ENCODE measurements around the gene PCMT1. TPM values are rescaled to one million over a fixed set of nuclear protein-coding genes. Genes with fewer than 3 reads are reported as not detected.

Gene PCMT1
- total and polyA plus RNA-seq, 2 of the 13 experiments (the other 11 are each of a cell fraction or from before 2014, with no cell fraction given): 112 to 169 TPM

DNA sequence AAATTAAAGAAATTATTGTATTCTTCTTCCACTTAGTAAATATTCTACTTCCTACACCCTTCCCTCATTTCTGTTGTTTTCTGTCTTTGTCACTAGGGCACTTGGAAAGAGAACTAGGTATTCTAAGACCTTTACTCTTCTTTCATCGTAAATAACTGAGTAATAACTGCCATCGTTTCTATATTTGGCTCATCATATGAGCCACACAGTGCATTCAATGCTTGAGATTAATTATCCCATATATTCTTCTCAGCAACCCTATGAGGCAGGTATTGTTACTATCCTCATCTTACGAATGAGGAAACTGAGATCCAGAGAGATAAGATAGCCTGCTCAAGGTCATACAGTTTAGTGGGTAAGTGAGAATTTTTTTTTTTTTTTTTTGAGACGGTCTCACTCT lies 75.8 kb downstream of the PCMT1 start:
- Histone ChIP-seq H3K9ac (ENCODE audit: insufficient read depth, low read depth, low read length) (no peak overlapping the region), H3K4me2 (ENCODE audit: low read depth, low read length) (no peak overlapping the region), H4K20me1 (ENCODE audit: insufficient read depth, low read length) (no peaks in the 10 kb centered on the region), H3K36me3 (replicated peaks in 1 of 2; ENCODE audit: control insufficient read depth in 1 of 2, insufficient read depth in 2 of 2, low read length in 2 of 2) (peaks cover 0 to 20% of the 10 kb centered on the region in 2 experiments; a peak in 4 of 5 replicates), H3K4me1 (ENCODE audit: insufficient read depth, low read length) (peaks cover 6% of the 10 kb centered on the region), H3K27ac (ENCODE audit: extremely low read length, insufficient read depth, low read length) (no peak overlapping the region), H2AFZ (ENCODE audit: low read length) (no peak overlapping the region), H3K9me3 (ENCODE audit: low read length) (no peaks in the 10 kb centered on the region), H3K79me2 (ENCODE audit: insufficient read depth, low read length) (no peaks in the 10 kb centered on the region), H3K4me3 (replicated peaks in 1 of 3; ENCODE audit: insufficient read depth in 1 of 3, low read depth in 2 of 3, low read length in 3 of 3) (no peak overlapping the region), H3K27me3 (ENCODE audit: control insufficient read depth in 1 of 2, insufficient read depth in 2 of 2, low read length in 2 of 2) (no peaks in the 10 kb centered on the region)
- no TSS peak for BruUV-seq (replicated peaks)
- in situ Hi-C loops (cut with HindIII; ENCODE audit: extremely low pct_ligation_motif_present, low pct_unique_long_range_greater_than_20kb): no loop called here
- WGBS (ENCODE audit: low lambda C conversion rate): 94% methylated on average over 4 of the region's 4 CpGs
- no peak for FAIRE-seq
- intact Hi-C loops (cut with micrococcal nuclease; ENCODE audit: unreplicated experiment): no loop called here
- no peak for DNase-seq (ENCODE audit: low spot score)
- CTCF ChIA-PET (ENCODE audit: low intra/inter-chr PET ratio, low total read pairs): no interaction called here
- POLR2A ChIA-PET: no interaction called here
- no peak for ATAC-seq
- TF ChIP-seq IKZF1 (IDR thresholded peaks at IDR 0.05) (no peak), MIER3 (CRISPR knock-in tag; IDR thresholded peaks at IDR 0.05; ENCODE audit: borderline replicate concordance) (no peak), RFX5 (IDR thresholded peaks at IDR 0.05; ENCODE audit: low read depth, low read length) (no peak), SIX4 (CRISPR knock-in tag; IDR thresholded peaks at IDR 0.05) (no peak), ARNT (IDR thresholded peaks at IDR 0.05) (no peak), RXRB (CRISPR knock-in tag; IDR thresholded peaks at IDR 0.05; ENCODE audit: borderline replicate concordance) (no peak), THYN1 (CRISPR knock-in tag; IDR thresholded peaks at IDR 0.05; ENCODE audit: borderline replicate concordance, low read depth) (no peak), MED1 (CRISPR knock-in tag; IDR thresholded peaks at IDR 0.05) (no peak), HDAC1 (CRISPR knock-in tag; IDR thresholded peaks at IDR 0.05) (no peak), CC2D1A (CRISPR knock-in tag; IDR thresholded peaks at IDR 0.05) (no peak), NFRKB (IDR thresholded peaks at IDR 0.05) (no peak)
- TF ChIP-seq, protein P1, sequence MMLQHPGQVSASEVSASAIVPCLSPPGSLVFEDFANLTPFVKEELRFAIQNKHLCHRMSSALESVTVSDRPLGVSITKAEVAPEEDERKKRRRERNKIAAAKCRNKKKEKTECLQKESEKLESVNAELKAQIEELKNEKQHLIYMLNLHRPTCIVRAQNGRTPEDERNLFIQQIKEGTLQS (CRISPR knock-in tag; IDR thresholded peaks at IDR 0.05): no peak
- TF ChIP-seq, protein P2, sequence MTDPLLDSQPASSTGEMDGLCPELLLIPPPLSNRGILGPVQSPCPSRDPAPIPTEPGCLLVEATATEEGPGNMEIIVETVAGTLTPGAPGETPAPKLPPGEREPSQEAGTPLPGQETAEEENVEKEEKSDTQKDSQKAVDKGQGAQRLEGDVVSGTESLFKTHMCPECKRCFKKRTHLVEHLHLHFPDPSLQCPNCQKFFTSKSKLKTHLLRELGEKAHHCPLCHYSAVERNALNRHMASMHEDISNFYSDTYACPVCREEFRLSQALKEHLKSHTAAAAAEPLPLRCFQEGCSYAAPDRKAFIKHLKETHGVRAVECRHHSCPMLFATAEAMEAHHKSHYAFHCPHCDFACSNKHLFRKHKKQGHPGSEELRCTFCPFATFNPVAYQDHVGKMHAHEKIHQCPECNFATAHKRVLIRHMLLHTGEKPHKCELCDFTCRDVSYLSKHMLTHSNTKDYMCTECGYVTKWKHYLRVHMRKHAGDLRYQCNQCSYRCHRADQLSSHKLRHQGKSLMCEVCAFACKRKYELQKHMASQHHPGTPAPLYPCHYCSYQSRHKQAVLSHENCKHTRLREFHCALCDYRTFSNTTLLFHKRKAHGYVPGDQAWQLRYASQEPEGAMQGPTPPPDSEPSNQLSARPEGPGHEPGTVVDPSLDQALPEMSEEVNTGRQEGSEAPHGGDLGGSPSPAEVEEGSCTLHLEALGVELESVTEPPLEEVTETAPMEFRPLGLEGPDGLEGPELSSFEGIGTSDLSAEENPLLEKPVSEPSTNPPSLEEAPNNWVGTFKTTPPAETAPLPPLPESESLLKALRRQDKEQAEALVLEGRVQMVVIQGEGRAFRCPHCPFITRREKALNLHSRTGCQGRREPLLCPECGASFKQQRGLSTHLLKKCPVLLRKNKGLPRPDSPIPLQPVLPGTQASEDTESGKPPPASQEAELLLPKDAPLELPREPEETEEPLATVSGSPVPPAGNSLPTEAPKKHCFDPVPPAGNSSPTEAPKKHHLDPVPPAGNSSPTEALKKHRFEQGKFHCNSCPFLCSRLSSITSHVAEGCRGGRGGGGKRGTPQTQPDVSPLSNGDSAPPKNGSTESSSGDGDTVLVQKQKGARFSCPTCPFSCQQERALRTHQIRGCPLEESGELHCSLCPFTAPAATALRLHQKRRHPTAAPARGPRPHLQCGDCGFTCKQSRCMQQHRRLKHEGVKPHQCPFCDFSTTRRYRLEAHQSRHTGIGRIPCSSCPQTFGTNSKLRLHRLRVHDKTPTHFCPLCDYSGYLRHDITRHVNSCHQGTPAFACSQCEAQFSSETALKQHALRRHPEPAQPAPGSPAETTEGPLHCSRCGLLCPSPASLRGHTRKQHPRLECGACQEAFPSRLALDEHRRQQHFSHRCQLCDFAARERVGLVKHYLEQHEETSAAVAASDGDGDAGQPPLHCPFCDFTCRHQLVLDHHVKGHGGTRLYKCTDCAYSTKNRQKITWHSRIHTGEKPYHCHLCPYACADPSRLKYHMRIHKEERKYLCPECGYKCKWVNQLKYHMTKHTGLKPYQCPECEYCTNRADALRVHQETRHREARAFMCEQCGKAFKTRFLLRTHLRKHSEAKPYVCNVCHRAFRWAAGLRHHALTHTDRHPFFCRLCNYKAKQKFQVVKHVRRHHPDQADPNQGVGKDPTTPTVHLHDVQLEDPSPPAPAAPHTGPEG (CRISPR knock-in tag; IDR thresholded peaks at IDR 0.05): no peak
- TF ChIP-seq, protein P3, sequence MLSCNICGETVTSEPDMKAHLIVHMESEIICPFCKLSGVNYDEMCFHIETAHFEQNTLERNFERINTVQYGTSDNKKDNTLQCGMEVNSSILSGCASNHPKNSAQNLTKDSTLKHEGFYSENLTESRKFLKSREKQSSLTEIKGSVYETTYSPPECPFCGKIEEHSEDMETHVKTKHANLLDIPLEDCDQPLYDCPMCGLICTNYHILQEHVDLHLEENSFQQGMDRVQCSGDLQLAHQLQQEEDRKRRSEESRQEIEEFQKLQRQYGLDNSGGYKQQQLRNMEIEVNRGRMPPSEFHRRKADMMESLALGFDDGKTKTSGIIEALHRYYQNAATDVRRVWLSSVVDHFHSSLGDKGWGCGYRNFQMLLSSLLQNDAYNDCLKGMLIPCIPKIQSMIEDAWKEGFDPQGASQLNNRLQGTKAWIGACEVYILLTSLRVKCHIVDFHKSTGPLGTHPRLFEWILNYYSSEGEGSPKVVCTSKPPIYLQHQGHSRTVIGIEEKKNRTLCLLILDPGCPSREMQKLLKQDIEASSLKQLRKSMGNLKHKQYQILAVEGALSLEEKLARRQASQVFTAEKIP (CRISPR knock-in tag; IDR thresholded peaks at IDR 0.05; ENCODE audit: borderline replicate concordance): no peak
- TF ChIP-seq, protein P4, sequence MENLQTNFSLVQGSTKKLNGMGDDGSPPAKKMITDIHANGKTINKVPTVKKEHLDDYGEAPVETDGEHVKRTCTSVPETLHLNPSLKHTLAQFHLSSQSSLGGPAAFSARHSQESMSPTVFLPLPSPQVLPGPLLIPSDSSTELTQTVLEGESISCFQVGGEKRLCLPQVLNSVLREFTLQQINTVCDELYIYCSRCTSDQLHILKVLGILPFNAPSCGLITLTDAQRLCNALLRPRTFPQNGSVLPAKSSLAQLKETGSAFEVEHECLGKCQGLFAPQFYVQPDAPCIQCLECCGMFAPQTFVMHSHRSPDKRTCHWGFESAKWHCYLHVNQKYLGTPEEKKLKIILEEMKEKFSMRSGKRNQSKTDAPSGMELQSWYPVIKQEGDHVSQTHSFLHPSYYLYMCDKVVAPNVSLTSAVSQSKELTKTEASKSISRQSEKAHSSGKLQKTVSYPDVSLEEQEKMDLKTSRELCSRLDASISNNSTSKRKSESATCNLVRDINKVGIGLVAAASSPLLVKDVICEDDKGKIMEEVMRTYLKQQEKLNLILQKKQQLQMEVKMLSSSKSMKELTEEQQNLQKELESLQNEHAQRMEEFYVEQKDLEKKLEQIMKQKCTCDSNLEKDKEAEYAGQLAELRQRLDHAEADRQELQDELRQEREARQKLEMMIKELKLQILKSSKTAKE (CRISPR knock-in tag; IDR thresholded peaks at IDR 0.05; ENCODE audit: borderline replicate concordance): no peak
- TF ChIP-seq, protein P5, sequence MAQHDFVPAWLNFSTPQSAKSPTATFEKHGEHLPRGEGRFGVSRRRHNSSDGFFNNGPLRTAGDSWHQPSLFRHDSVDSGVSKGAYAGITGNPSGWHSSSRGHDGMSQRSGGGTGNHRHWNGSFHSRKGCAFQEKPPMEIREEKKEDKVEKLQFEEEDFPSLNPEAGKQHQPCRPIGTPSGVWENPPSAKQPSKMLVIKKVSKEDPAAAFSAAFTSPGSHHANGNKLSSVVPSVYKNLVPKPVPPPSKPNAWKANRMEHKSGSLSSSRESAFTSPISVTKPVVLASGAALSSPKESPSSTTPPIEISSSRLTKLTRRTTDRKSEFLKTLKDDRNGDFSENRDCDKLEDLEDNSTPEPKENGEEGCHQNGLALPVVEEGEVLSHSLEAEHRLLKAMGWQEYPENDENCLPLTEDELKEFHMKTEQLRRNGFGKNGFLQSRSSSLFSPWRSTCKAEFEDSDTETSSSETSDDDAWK (CRISPR knock-in tag; IDR thresholded peaks at IDR 0.05): no peak
